Stimulated activated CD4-positive, alpha-beta T cell treated with anti-CD3 and anti-CD28 coated beads, Interleukin-4, amount 100 ng/mL, for 4 hours (primary cell): ENCODE measurements around the gene MAZ.
A peak's percentile ranks its signal among the peaks of the same experiment; 100 is the strongest.
"Not testable (repeated sequence)": the region's sequence is repeated elsewhere in the genome, so short reads cannot be mapped to it uniquely, and the experiment has no call there.

Source experiments
- DNase-seq, 2 experiments: peaks; one replicate each; pipeline ENCODE4 v3.0.0-alpha.2; 2020

Gene MAZ

GRCh38 chr16:29825145-29826044 is 19.1 kb downstream of the MAZ start:
- DNase-seq, result peak in 1 of 2 experiments; percentile 40

GRCh38 chr16:29826342-29826695 is 20.0 kb downstream of the MAZ start:
- no peak for DNase-seq

- DNase-seq, result no peak
These were observed 24.4 kb downstream of the MAZ start for GRCh38 chr16:29830774-29831173.

- no peak for DNase-seq
These were observed 25.2 kb downstream of the MAZ start for GRCh38 chr16:29831490-29831889.

- not testable (repeated sequence) for DNase-seq
These were observed 26.9 kb downstream of the MAZ start for GRCh38 chr16:29833219-29833618.

- no peak for DNase-seq
These were observed 27.8 kb downstream of the MAZ start for GRCh38 chr16:29834079-29834478.

- DNase-seq, result no peak
These were observed 29.6 kb downstream of the MAZ start for GRCh38 chr16:29835926-29836325.

- DNase-seq, result no peak
These were observed 30.3 kb downstream of the MAZ start for GRCh38 chr16:29836623-29837022.

GRCh38 chr16:29837841-29838240 is 31.5 kb downstream of the MAZ start:
- DNase-seq, result no peak

- no peak for DNase-seq
These were observed 33.5 kb downstream of the MAZ start for GRCh38 chr16:29839822-29840221.

- DNase-seq, result no peak
These were observed 33.9 kb downstream of the MAZ start for GRCh38 chr16:29840240-29840639.

- no peak for DNase-seq
These were observed 35.3 kb downstream of the MAZ start for GRCh38 chr16:29841631-29842030.

GRCh38 chr16:29842732-29843346 is 36.5 kb downstream of the MAZ start:
- no peak for DNase-seq

GRCh38 chr16:29843931-29844330 is 37.6 kb downstream of the MAZ start:
- no peak for DNase-seq

GRCh38 chr16:29844575-29845331 is 38.4 kb downstream of the MAZ start:
- no peak for DNase-seq

- no peak for DNase-seq
These were observed 39.3 kb downstream of the MAZ start for GRCh38 chr16:29845656-29846055.

- peak; percentile 75 to 85 for DNase-seq
These were observed 42.3 kb downstream of the MAZ start for GRCh38 chr16:29848420-29849297.

GRCh38 chr16:29849505-29849904 is 43.2 kb downstream of the MAZ start:
- DNase-seq, result no peak

- no peak for DNase-seq
These were observed 44.7 kb downstream of the MAZ start for GRCh38 chr16:29850998-29851397.

- DNase-seq, result no peak
These were observed 46.3 kb downstream of the MAZ start for GRCh38 chr16:29852654-29853053.

GRCh38 chr16:29854520-29855100 is 48.3 kb downstream of the MAZ start:
- no peak for DNase-seq

GRCh38 chr16:29857133-29857760 is 50.9 kb downstream of the MAZ start:
- no peak for DNase-seq
